Measurements from ENCODE around the gene G6PC1.
"Not testable (repeated sequence)": the region's sequence is repeated elsewhere in the genome, so short reads cannot be mapped to it uniquely, and the experiment has no call there.

G6PC1 gene

GRCh38 chr17:42866216-42866615 lies 34.4 kb upstream of the G6PC1 start:
- Histone ChIP-seq H3K9me3 (replicated peaks in 1 of 2; ENCODE audit: control insufficient read depth in 2 of 2, insufficient read depth in 1 of 2, low read depth in 1 of 2, low read length in 2 of 2) (peaks cover 2 to 6% of the 10 kb centered on the region in 2 donors), H3K27ac (replicated peaks; ENCODE audit: low read length) (no peak overlapping the region), H2AK5ac (ENCODE audit: low read depth, low read length) (no peak overlapping the region), H3K4me3 (ENCODE audit: low read length in 2 of 2) (no peak overlapping the region), H2BK15ac (ENCODE audit: low read length) (no peak overlapping the region), H2BK12ac (ENCODE audit: low read length) (no peak overlapping the region), H3K79me1 (ENCODE audit: low read depth, low read length) (no peaks in the 10 kb centered on the region), H4K91ac (ENCODE audit: low read depth, low read length, poor library complexity) (no peak overlapping the region), H2AFZ (ENCODE audit: low read length) (no peak overlapping the region), H3K18ac (ENCODE audit: low read length) (no peak overlapping the region), H3K4me2 (ENCODE audit: insufficient read depth, low read length, poor library complexity, severe bottlenecking) (no peak overlapping the region), H3K23ac (ENCODE audit: low read depth, low read length, poor library complexity) (no peak overlapping the region), H2BK5ac (ENCODE audit: low read length) (no peak overlapping the region), H3K36me3 (replicated peaks in 1 of 2; ENCODE audit: control insufficient read depth in 2 of 2, insufficient read depth in 2 of 2, low read length in 2 of 2) (no peaks in the 10 kb centered on the region), H3K4me1 (ENCODE audit: control insufficient read depth in 2 of 2, insufficient read depth in 1 of 2, low read depth in 1 of 2, low read length in 2 of 2) (peaks cover 3 to 4% of the 10 kb centered on the region in 2 donors), H3K9ac (ENCODE audit: low read depth, low read length, poor library complexity) (no peak overlapping the region), H3K14ac (ENCODE audit: low read length) (peak overlapping the region; percentile 32), H3K27me3 (ENCODE audit: control insufficient read depth in 3 of 3, insufficient read depth in 3 of 3, low read depth in 1 of 3, low read length in 3 of 3) (peaks cover 0 to 23% (median 0%) of the 10 kb centered on the region in 3 experiments), H3K4ac (ENCODE audit: low read length) (no peak overlapping the region), H4K8ac (ENCODE audit: low read depth, low read length) (no peak overlapping the region), H2BK120ac (ENCODE audit: low read depth, low read length) (no peak overlapping the region)
- WGBS, 2 donors (ENCODE audit: extremely low coverage in 2 of 2, insufficient read length in 2 of 2, insufficient replicate concordance in 1 of 2) = no CpG with 5 or more reads among the region's 4 CpGs
- DNase-seq (ENCODE audit: low spot score) = no peak

- peaks cover 0 to 23% (median 0%) of the 10 kb centered on the region in 3 experiments for H3K27me3 ChIP-seq (ENCODE audit: control insufficient read depth in 3 of 3, insufficient read depth in 3 of 3, low read depth in 1 of 3, low read length in 3 of 3)
- H3K79me1 ChIP-seq (ENCODE audit: low read depth, low read length) = no peaks in the 10 kb centered on the region
- H2BK15ac ChIP-seq (ENCODE audit: low read length) = no peak overlapping the region
- H3K27ac ChIP-seq (replicated peaks; ENCODE audit: low read length) = no peak overlapping the region
- peaks cover 3 to 4% of the 10 kb centered on the region in 2 donors for H3K4me1 ChIP-seq (ENCODE audit: control insufficient read depth in 2 of 2, insufficient read depth in 1 of 2, low read depth in 1 of 2, low read length in 2 of 2)
- H3K4ac ChIP-seq (ENCODE audit: low read length) = no peak overlapping the region
- peak overlapping the region; percentile 32 for H3K14ac ChIP-seq (ENCODE audit: low read length)
- no peak overlapping the region for H3K23ac ChIP-seq (ENCODE audit: low read depth, low read length, poor library complexity)
- no peaks in the 10 kb centered on the region for H3K36me3 ChIP-seq (replicated peaks in 1 of 2; ENCODE audit: control insufficient read depth in 2 of 2, insufficient read depth in 2 of 2, low read length in 2 of 2)
- no CpG with 5 or more reads among the region's 12 CpGs for WGBS, 2 donors (ENCODE audit: extremely low coverage in 2 of 2, insufficient read length in 2 of 2, insufficient replicate concordance in 1 of 2)
- no peak overlapping the region for H2BK12ac ChIP-seq (ENCODE audit: low read length)
- no peak overlapping the region for H2BK120ac ChIP-seq (ENCODE audit: low read depth, low read length)
- no peak overlapping the region for H2BK5ac ChIP-seq (ENCODE audit: low read length)
- no peak overlapping the region for H2AFZ ChIP-seq (ENCODE audit: low read length)
- peaks cover 4 to 11% of the 10 kb centered on the region in 2 donors for H3K9me3 ChIP-seq (replicated peaks in 1 of 2; ENCODE audit: control insufficient read depth in 2 of 2, insufficient read depth in 1 of 2, low read depth in 1 of 2, low read length in 2 of 2)
- H3K9ac ChIP-seq (ENCODE audit: low read depth, low read length, poor library complexity) = no peak overlapping the region
- no peak overlapping the region for H4K8ac ChIP-seq (ENCODE audit: low read depth, low read length)
- no peak overlapping the region for H4K91ac ChIP-seq (ENCODE audit: low read depth, low read length, poor library complexity)
- H3K18ac ChIP-seq (ENCODE audit: low read length) = no peak overlapping the region
- no peak overlapping the region for H3K4me3 ChIP-seq (ENCODE audit: low read length in 2 of 2)
- no peak overlapping the region for H2AK5ac ChIP-seq (ENCODE audit: low read depth, low read length)
- no peak for DNase-seq (ENCODE audit: low spot score)
- no peak overlapping the region for H3K4me2 ChIP-seq (ENCODE audit: insufficient read depth, low read length, poor library complexity, severe bottlenecking)
These were observed 33.7 kb upstream of the G6PC1 start for GRCh38 chr17:42866631-42867575.

- H2AFZ ChIP-seq (ENCODE audit: low read length); H3K4me3 ChIP-seq (ENCODE audit: low read length in 2 of 2); H4K91ac ChIP-seq (ENCODE audit: low read depth, low read length, poor library complexity); H3K14ac ChIP-seq (ENCODE audit: low read length); H3K4ac ChIP-seq (ENCODE audit: low read length); H3K36me3 ChIP-seq (replicated peaks in 1 of 2; ENCODE audit: control insufficient read depth in 2 of 2, insufficient read depth in 2 of 2, low read length in 2 of 2); H4K8ac ChIP-seq (ENCODE audit: low read depth, low read length); H3K4me1 ChIP-seq (ENCODE audit: control insufficient read depth in 2 of 2, insufficient read depth in 1 of 2, low read depth in 1 of 2, low read length in 2 of 2); H3K27ac ChIP-seq (replicated peaks; ENCODE audit: low read length); H2AK5ac ChIP-seq (ENCODE audit: low read depth, low read length); H3K4me2 ChIP-seq (ENCODE audit: insufficient read depth, low read length, poor library complexity, severe bottlenecking); H3K23ac ChIP-seq (ENCODE audit: low read depth, low read length, poor library complexity); DNase-seq (ENCODE audit: low spot score); H2BK120ac ChIP-seq (ENCODE audit: low read depth, low read length); H3K18ac ChIP-seq (ENCODE audit: low read length); H3K9ac ChIP-seq (ENCODE audit: low read depth, low read length, poor library complexity); H2BK15ac ChIP-seq (ENCODE audit: low read length); H2BK12ac ChIP-seq (ENCODE audit: low read length); H3K79me1 ChIP-seq (ENCODE audit: low read depth, low read length); H2BK5ac ChIP-seq (ENCODE audit: low read length): not testable (repeated sequence)
- peaks cover 0 to 23% (median 0%) of the 10 kb centered on the region in 3 experiments for H3K27me3 ChIP-seq (ENCODE audit: control insufficient read depth in 3 of 3, insufficient read depth in 3 of 3, low read depth in 1 of 3, low read length in 3 of 3)
- WGBS, 2 donors (ENCODE audit: extremely low coverage in 2 of 2, insufficient read length in 2 of 2, insufficient replicate concordance in 1 of 2) = no CpG with 5 or more reads among the region's 21 CpGs
- H3K9me3 ChIP-seq (replicated peaks in 1 of 2; ENCODE audit: control insufficient read depth in 2 of 2, insufficient read depth in 1 of 2, low read depth in 1 of 2, low read length in 2 of 2) = peaks cover 4 to 11% of the 10 kb centered on the region in 2 donors
These were observed 32.8 kb upstream of the G6PC1 start for GRCh38 chr17:42867694-42868261.

- Histone ChIP-seq H3K36me3 (replicated peaks in 1 of 2; ENCODE audit: control insufficient read depth in 2 of 2, insufficient read depth in 2 of 2, low read length in 2 of 2) (no peaks in the 10 kb centered on the region), H3K14ac (ENCODE audit: low read length) (no peak overlapping the region), H3K27ac (replicated peaks; ENCODE audit: low read length) (no peak overlapping the region), H3K9me3 (replicated peaks in 1 of 2; ENCODE audit: control insufficient read depth in 2 of 2, insufficient read depth in 1 of 2, low read depth in 1 of 2, low read length in 2 of 2) (peaks cover 4 to 11% of the 10 kb centered on the region in 2 donors), H3K18ac (ENCODE audit: low read length) (no peak overlapping the region), H3K4me3 (ENCODE audit: low read length in 2 of 2) (no peak overlapping the region), H3K4me1 (ENCODE audit: control insufficient read depth in 2 of 2, insufficient read depth in 1 of 2, low read depth in 1 of 2, low read length in 2 of 2) (peaks cover 3 to 4% of the 10 kb centered on the region in 2 donors), H4K91ac (ENCODE audit: low read depth, low read length, poor library complexity) (no peak overlapping the region), H2BK15ac (ENCODE audit: low read length) (no peak overlapping the region), H3K79me1 (ENCODE audit: low read depth, low read length) (no peaks in the 10 kb centered on the region), H3K27me3 (ENCODE audit: control insufficient read depth in 3 of 3, insufficient read depth in 3 of 3, low read depth in 1 of 3, low read length in 3 of 3) (peaks cover 0 to 29% (median 0%) of the 10 kb centered on the region in 3 experiments), H3K4me2 (ENCODE audit: insufficient read depth, low read length, poor library complexity, severe bottlenecking) (no peak overlapping the region), H3K9ac (ENCODE audit: low read depth, low read length, poor library complexity) (no peak overlapping the region), H2BK120ac (ENCODE audit: low read depth, low read length) (no peak overlapping the region), H4K8ac (ENCODE audit: low read depth, low read length) (no peak overlapping the region), H3K23ac (ENCODE audit: low read depth, low read length, poor library complexity) (no peak overlapping the region), H2BK12ac (ENCODE audit: low read length) (no peak overlapping the region), H2BK5ac (ENCODE audit: low read length) (no peak overlapping the region), H2AK5ac (ENCODE audit: low read depth, low read length) (no peak overlapping the region), H2AFZ (ENCODE audit: low read length) (no peak overlapping the region), H3K4ac (ENCODE audit: low read length) (no peak overlapping the region)
- no CpG with 5 or more reads among the region's 12 CpGs for WGBS, 2 donors (ENCODE audit: extremely low coverage in 2 of 2, insufficient read length in 2 of 2, insufficient replicate concordance in 1 of 2)
- DNase-seq (ENCODE audit: low spot score) = no peak
These were observed 32.3 kb upstream of the G6PC1 start for GRCh38 chr17:42868338-42868737.
